T-helper 2 cell treated with Interferon-gamma antibody and Interleukin-4, amounts not matched to agents 5 μg/mL and 100 μg/mL, for 36 hours (primary cell): Measurements from ENCODE around the gene EXOSC7.

Source experiments
- DNase-seq: peaks from one replicate; pipeline ENCODE4 v3.0.0; 2021; ENCODE audit warnings: low spot score
- H3K27ac Mint-ChIP-seq: one replicate; pipeline ENCODE4 v1.8.0; 2021; ENCODE audit warnings: mild to moderate bottlenecking, mixed read lengths
- H3K27me3 Mint-ChIP-seq: one replicate; pipeline ENCODE4 v1.8.0; 2021; ENCODE audit warnings: low read depth, mixed read lengths
- H3K36me3 Mint-ChIP-seq: one replicate; pipeline ENCODE4 v1.8.0; 2021; ENCODE audit warnings: low read depth, mixed read lengths
- H3K4me1 Mint-ChIP-seq: one replicate; pipeline ENCODE4 v1.8.0; 2021; ENCODE audit warnings: low read depth, mixed read lengths
- H3K4me3 Mint-ChIP-seq: one replicate; pipeline ENCODE4 v1.8.0; 2022; ENCODE audit warnings: mild to moderate bottlenecking, moderate library complexity, mixed read lengths
- H3K9me3 Mint-ChIP-seq: one replicate; pipeline ENCODE4 v1.8.0; 2021; ENCODE audit warnings: mixed read lengths

Gene EXOSC7

DNA sequence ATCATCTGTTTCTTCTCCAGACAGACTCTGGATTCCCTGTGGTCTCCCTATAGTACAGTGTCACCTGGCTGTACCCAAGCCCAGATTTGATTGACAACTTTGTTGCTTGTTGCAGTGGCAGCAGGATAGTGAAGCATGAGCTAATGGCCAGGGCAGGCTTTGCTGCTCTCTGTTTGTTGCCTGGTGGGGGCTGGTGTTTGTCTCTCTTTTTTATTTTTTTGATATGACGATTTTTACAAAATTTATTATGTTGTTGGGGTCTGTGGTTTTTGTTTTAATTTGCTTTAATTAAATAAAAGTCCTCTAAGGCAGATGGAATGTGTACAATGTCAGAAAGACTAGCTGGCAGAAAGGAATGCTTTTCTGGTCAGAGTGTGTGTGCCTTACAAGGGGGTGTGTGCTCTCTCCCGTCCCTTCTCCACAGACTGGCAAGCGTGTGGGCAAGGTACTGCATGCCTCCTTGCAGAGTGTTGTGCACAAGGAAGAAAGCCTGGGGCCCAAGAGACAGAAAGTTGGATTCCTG is 34.8 kb downstream of the EXOSC7 start:
- Mint-ChIP-seq H3K36me3 (peaks cover 37% of the 10 kb centered on the region), H3K27me3 (no peaks in the 10 kb centered on the region), H3K9me3 (no peaks in the 10 kb centered on the region), H3K4me1 (peaks cover 15% of the 10 kb centered on the region), H3K4me3 (no peak overlapping the region), H3K27ac (peak overlapping the region; percentile 43)
- no peak for DNase-seq

DNA sequence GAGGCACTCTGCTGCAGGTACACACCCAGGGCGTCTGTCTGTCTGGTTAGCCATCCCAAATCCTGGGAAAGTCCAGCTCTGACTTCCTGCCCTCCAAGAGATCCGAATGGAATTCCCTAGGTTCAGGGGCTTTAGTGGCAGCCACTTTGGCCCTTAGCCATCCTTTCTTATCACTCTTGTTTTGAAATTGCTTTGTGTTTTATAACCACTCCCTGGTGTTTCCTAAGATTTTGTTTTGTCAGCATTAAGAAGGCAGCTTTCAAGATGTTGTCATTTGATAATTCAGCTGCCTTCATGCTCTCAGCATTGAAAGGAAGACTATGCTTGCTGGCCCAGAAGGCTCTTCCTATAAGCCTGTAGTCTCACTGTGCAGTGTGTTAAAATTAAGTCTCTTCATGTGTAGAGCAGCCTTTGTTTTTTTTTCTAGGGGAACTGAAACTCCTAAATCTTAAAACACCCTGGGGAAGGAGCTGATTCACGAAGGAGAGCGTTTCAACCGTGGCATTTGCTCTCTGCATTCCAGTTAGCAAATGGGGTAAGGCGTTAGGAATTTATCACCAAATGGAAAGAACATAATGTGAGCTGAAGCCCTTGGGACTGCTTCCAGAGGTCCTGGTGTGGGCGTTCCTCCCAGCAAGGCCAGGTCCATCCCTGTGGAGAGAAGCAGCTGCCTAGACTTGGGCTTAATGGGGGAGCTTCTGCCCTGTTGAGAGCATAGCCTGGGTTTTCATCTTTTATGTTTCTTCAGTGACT is 35.9 kb downstream of the EXOSC7 start:
- peak overlapping the region; percentile 79 for H3K27ac Mint-ChIP-seq
- peaks cover 14% of the 10 kb centered on the region for H3K4me1 Mint-ChIP-seq
- H3K36me3 Mint-ChIP-seq: peaks cover 37% of the 10 kb centered on the region
- no peak for DNase-seq
- no peaks in the 10 kb centered on the region for H3K9me3 Mint-ChIP-seq
- peak overlapping the region; percentile 52 for H3K4me3 Mint-ChIP-seq
- no peaks in the 10 kb centered on the region for H3K27me3 Mint-ChIP-seq

DNA sequence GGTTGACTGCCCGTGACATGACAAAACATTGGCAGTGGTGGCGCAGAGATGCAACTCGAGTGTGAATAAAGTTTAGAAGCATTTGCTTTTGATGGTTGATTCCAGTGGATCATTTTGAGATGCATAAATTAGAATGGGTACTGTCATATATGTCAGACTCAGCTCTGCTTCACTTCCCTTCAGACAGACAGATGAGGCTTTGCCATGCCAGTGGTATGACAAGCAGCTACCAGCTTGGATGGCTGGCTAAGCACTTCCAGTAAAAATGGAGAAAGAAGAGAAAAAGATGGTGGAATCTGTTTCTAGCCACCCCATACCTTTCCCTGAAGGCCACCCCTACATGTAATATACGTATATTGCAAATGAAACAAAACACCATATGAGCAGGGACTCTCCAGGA is 36.5 kb downstream of the EXOSC7 start:
- no peak for DNase-seq
- H3K4me3 Mint-ChIP-seq: no peak overlapping the region
- H3K27me3 Mint-ChIP-seq: no peaks in the 10 kb centered on the region
- no peaks in the 10 kb centered on the region for H3K9me3 Mint-ChIP-seq
- H3K36me3 Mint-ChIP-seq: peaks cover 31% of the 10 kb centered on the region
- H3K27ac Mint-ChIP-seq: peak overlapping the region; percentile 79
- peaks cover 12% of the 10 kb centered on the region for H3K4me1 Mint-ChIP-seq

DNA sequence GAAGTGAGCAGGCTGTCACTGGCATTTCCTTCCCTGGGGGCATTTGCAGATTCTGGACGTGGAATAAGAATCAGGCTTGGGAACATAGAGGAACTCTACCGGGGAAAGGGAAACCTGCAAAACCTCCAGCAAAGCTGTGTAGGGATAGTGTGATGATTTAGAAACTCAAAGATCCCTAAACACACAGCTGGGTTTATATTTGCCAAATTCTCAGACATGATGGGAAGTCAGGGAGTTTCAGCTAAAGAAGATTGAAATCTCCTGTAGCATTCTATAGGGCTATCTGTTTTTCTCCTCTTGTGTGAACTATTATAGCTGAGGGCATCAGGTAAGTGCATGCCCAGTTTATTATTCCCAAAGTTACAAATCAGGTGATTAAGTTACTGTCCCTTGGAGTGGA is 40.9 kb downstream of the EXOSC7 start:
- H3K9me3 Mint-ChIP-seq: no peaks in the 10 kb centered on the region
- peaks cover 13% of the 10 kb centered on the region for H3K36me3 Mint-ChIP-seq
- no peak for DNase-seq
- no peak overlapping the region for H3K27ac Mint-ChIP-seq
- H3K4me3 Mint-ChIP-seq: no peak overlapping the region
- no peaks in the 10 kb centered on the region for H3K27me3 Mint-ChIP-seq
- H3K4me1 Mint-ChIP-seq: peaks cover 16% of the 10 kb centered on the region

DNA sequence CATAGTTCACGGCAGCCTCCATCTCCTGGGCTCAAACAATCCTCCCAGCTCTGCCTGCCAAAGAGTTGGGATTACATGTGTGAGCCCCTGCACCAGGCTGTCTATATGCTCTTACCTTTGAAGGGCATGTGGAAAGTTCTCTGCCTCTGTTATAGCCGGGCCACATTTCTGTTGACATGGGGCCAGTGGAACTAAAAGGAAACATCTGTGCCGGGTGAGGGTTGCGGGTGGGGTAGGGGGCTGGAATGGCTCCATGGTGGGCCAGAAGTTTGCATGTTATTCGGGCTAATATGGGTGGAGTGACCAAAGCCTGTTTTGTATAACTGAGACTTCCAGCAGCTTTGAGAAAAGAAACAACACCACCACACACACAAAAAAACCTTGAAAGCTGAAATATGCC is 41.8 kb downstream of the EXOSC7 start:
- no peak overlapping the region for H3K27ac Mint-ChIP-seq
- no peak for DNase-seq
- H3K9me3 Mint-ChIP-seq: no peaks in the 10 kb centered on the region
- peaks cover 4% of the 10 kb centered on the region for H3K36me3 Mint-ChIP-seq
- peaks cover 14% of the 10 kb centered on the region for H3K4me1 Mint-ChIP-seq
- H3K4me3 Mint-ChIP-seq: no peak overlapping the region
- no peaks in the 10 kb centered on the region for H3K27me3 Mint-ChIP-seq

DNA sequence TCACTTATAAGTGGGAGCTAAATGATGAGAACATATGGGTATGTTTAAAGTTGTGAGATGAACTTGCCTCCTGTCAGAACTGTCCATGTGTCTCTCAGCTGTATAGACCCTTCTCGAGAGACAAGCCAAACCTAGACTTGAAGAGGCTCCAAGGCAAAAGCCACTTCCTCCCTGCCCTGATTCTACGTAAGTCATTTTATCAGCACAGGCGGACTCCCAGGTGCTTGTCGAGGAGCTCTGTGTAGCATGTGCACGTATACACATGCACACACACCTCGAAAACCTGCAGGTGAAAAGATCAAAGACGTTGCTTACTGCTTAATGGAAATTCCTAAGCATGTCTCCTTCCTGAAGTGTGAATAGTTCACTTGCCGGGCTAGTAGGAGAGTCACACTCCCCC is 44.5 kb downstream of the EXOSC7 start:
- peak overlapping the region; percentile 78 for H3K27ac Mint-ChIP-seq
- no peaks in the 10 kb centered on the region for H3K9me3 Mint-ChIP-seq
- no peak for DNase-seq
- H3K4me3 Mint-ChIP-seq: peak overlapping the region; percentile 30
- no peaks in the 10 kb centered on the region for H3K36me3 Mint-ChIP-seq
- peaks cover 3% of the 10 kb centered on the region for H3K27me3 Mint-ChIP-seq
- peaks cover 14% of the 10 kb centered on the region for H3K4me1 Mint-ChIP-seq

DNA sequence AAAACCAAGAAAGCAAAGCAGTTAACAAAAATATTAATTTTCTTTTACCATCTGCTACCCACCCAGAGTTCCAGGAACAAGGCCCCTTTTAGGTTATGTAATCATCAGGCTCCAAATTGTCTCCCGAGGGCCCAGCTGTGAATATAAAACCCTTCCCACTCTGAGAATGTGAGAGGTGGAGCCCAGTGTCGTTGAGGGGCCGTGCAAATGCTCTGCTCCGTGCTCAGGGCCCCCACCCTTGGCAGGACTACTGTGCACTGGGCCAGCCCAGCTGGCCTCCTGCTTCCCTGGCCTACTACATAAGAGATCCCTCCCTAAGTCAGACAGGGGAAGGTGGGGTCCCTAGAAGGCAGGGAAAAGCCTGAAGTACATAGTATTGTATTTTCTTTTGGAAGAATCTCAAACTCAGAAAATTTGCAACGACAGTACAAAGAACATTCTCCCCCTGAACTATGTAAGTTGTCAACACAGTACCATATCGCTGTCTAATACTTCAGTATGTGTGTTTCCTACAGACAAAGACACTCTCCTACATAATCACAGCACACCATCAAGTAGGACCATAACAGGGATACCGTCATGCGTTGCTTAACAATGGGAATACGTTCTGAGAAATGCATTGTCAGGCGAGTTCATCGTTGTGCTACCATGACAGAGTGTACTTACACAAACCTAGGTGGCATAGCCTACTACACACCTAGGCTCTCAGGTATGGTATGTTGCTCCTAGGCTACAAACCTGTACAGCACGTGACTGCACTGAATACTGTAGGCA is 45.7 kb downstream of the EXOSC7 start:
- H3K36me3 Mint-ChIP-seq: no peaks in the 10 kb centered on the region
- peaks cover 5% of the 10 kb centered on the region for H3K27me3 Mint-ChIP-seq
- H3K4me1 Mint-ChIP-seq: peaks cover 14% of the 10 kb centered on the region
- H3K4me3 Mint-ChIP-seq: no peak overlapping the region
- DNase-seq: no peak
- H3K9me3 Mint-ChIP-seq: no peaks in the 10 kb centered on the region
- H3K27ac Mint-ChIP-seq: no peak overlapping the region

DNA sequence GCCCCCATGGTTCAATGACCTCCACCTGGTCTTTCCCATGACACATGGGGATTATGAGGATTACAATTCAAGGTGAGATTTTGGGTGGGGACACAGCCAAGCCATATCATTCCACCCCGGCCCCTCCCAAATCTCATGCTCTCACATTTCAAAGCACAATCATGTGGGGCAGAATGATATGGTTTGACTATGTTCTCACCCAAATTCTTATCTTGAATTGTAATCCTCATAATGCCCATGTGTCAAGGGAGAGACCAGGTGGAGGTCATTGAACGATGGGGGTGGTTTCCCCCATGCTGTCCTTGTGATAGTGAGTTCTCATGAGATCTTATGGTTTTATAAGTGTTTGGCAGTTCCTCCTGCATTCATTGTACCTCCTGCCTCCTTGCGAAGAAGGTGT is 47.6 kb downstream of the EXOSC7 start:
- no peaks in the 10 kb centered on the region for H3K9me3 Mint-ChIP-seq
- no peak overlapping the region for H3K4me3 Mint-ChIP-seq
- H3K36me3 Mint-ChIP-seq: no peaks in the 10 kb centered on the region
- no peak overlapping the region for H3K27ac Mint-ChIP-seq
- peaks cover 14% of the 10 kb centered on the region for H3K27me3 Mint-ChIP-seq
- DNase-seq: no peak
- peaks cover 12% of the 10 kb centered on the region for H3K4me1 Mint-ChIP-seq

DNA sequence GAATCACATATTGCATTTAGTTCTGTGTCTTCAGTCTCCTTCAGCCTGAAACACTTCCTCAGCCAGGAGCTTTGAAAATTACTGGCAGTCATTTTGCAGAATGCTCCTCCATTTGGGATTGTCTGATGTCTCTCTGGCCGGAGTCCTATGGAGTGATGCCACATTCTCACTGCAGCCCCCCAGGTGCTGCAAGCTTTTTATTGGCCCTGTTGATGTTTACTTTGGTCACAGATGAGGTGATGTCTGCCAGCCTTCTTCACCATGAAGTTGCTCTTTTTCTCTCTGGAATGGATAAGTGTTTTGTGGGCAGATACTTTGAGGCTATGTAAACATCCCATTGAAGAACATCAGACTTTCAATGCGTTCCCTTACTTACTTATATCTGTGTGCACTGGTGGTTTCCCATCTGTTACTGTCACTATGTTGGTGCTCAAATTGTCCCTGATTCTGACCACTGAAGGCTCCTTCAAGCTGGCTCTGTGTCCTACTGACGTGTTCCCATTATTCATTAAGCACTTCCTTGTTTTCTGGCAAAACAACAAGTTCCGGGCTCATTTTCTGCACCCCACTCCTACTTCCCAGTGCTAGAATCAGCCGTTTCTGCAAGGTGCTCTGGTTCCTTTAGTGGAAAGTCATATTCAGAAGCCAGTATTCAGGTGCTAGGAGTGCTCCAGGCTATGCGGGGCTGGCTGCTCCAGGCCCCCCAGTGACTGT is 48.7 kb downstream of the EXOSC7 start:
- Mint-ChIP-seq H3K4me3 (no peak overlapping the region), H3K27ac (no peak overlapping the region), H3K4me1 (peaks cover 12% of the 10 kb centered on the region), H3K27me3 (peaks cover 14% of the 10 kb centered on the region), H3K9me3 (no peaks in the 10 kb centered on the region), H3K36me3 (no peaks in the 10 kb centered on the region)
- no peak for DNase-seq

DNA sequence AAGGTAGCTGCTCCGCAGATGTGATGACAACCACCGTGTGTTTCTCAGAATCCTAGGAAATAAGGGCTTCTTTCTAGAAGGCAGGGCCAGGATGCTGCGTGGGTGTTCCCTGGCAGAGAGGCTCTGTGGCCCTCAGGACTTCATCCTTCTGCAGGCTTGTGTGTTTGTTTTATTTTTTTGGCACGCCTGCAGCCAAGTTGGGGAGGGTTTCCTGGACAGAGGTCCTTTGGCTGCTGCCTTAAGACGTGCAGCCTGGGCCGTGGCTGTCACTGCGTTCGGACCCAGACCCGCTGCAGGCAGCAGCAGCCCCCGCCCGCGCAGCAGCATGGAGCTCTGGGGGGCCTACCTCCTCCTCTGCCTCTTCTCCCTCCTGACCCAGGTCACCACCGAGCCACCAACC is 50.0 kb downstream of the EXOSC7 start, which contains the start of gene CLEC3B:
Gene CLEC3B, plus strand, starts transcription at position 266 of the 400 bp plus-strand sequence. Its CDS starts 60 bp downstream, at position 326.
- H3K9me3 Mint-ChIP-seq: no peaks in the 10 kb centered on the region
- H3K27me3 Mint-ChIP-seq: peaks cover 14% of the 10 kb centered on the region
- H3K27ac Mint-ChIP-seq: peak within 1 kb of the TSS; percentile 69
- peaks cover 2% of the 10 kb centered on the region for H3K4me1 Mint-ChIP-seq
- no peak within 1 kb of the TSS for H3K4me3 Mint-ChIP-seq
- no peak for DNase-seq
- no peaks in the 10 kb centered on the region for H3K36me3 Mint-ChIP-seq

DNA sequence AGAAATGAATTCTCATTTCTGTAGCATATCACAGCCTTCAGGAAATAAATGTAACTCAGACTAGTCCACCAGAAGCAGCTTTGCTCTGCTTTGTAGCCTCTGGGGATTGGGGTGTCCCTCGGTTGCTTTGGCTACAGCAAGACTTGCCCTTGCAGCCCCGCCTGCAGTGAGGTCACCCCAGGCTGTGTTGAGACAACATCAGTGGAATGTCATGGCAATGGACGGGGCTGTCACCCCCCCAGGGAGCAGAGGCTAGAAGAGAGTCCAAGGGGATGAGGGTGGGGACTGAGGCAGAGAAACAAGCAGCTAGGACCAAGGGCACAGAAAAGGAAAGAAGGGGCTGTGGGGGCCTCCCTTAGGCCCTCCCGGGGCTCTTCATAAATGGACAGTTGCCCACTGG is 50.9 kb downstream of the EXOSC7 start:
- H3K36me3 Mint-ChIP-seq: no peaks in the 10 kb centered on the region
- no peaks in the 10 kb centered on the region for H3K4me1 Mint-ChIP-seq
- H3K27ac Mint-ChIP-seq: peak overlapping the region; percentile 69
- DNase-seq: no peak
- H3K4me3 Mint-ChIP-seq: no peak overlapping the region
- H3K9me3 Mint-ChIP-seq: no peaks in the 10 kb centered on the region
- H3K27me3 Mint-ChIP-seq: peaks cover 14% of the 10 kb centered on the region

DNA sequence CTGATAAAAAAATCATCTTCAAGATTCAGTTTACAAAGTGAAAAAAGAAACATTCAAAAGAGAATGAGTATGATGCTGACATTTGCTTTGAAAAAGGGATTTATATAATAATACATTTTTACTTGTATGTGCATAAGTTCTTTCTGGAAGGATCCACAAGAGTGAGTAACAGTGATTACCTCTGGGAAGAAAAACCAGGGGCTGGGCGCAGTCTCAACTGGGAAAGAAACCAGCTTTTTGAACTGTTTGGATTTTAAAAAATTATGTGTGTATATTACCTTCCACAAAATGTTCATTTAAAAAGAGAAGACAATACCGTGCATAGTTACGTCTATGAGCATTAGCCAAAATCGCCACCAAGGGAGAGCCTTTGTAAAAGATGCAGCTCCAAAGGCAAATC is 51.4 kb downstream of the EXOSC7 start:
- Mint-ChIP-seq H3K27me3 (peaks cover 16% of the 10 kb centered on the region), H3K27ac (no peak overlapping the region)
- DNase-seq: no peak

DNA sequence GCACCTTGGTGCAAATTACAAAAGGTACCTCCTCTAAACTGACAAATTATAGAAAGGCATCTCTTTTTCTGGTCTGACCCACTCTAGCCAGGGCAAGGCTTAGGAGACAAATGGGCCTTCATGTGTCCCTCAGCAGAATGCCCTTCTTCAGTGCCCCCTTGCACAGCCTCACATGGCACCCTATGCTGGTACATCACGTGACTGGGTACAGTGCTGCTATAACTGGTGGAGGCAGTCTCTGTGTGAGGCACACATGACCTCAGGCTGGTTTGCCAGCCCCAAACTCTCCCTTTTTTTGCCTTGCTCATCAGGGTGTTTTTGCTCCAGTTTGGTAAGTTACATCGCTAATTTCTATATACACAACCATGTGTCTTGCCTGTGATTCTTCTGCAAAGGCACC is 53.2 kb downstream of the EXOSC7 start:
- Mint-ChIP-seq H3K27ac (no peak overlapping the region), H3K36me3 (no peaks in the 10 kb centered on the region), H3K27me3 (peaks cover 22% of the 10 kb centered on the region), H3K4me1 (peaks cover 2% of the 10 kb centered on the region), H3K9me3 (no peaks in the 10 kb centered on the region), H3K4me3 (no peak overlapping the region)
- DNase-seq: no peak

More for the DNA sequence above, 51.4 kb downstream of the EXOSC7 start:
- Mint-ChIP-seq H3K4me1 (no peaks in the 10 kb centered on the region), H3K9me3 (no peaks in the 10 kb centered on the region), H3K36me3 (no peaks in the 10 kb centered on the region), H3K4me3 (no peak overlapping the region)

DNA sequence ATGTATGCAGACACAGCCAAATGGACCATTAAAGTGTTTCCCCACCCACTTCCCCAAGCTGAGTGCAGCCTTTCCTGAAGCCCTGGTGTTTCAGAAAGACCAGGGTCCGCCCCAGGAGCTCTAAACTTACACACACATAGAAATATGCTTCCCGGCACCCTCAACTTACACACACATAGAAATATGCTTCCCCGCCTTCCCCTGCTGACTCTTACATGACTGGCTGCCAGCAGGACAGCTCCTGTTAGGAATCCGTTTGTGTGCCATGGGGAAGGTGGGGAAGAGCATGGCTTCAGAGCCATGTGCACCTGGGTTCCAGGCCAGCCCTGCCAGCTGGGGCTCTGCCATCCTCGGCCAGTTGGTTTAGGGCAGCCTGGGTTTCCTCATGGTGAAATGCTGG is 53.6 kb downstream of the EXOSC7 start:
- no peaks in the 10 kb centered on the region for H3K9me3 Mint-ChIP-seq
- H3K4me1 Mint-ChIP-seq: peaks cover 6% of the 10 kb centered on the region
- H3K27ac Mint-ChIP-seq: no peak overlapping the region
- H3K27me3 Mint-ChIP-seq: peaks cover 23% of the 10 kb centered on the region
- no peaks in the 10 kb centered on the region for H3K36me3 Mint-ChIP-seq
- H3K4me3 Mint-ChIP-seq: no peak overlapping the region
- DNase-seq: no peak
